HL-60 (cell line): ENCODE results near the gene DKKL1.

ENCODE experiments used
- GABPA ChIP-seq: IDR thresholded peaks from 2 replicates; pipeline ENCODE4 v1.6.1; 2012; ENCODE audit warnings: low read depth
- SPI1 ChIP-seq: IDR thresholded peaks from 2 replicates; pipeline ENCODE4 v1.6.1; 2012; ENCODE audit warnings: low read depth, mild to moderate bottlenecking, borderline replicate concordance
- TF ChIP-seq, protein P1 (sequence below): IDR thresholded peaks from one replicate; pipeline ENCODE4 v1.5.1; 2011; ENCODE audit warnings: low read length, control low read depth, inconsistent platforms; ENCODE audit not compliant: insufficient read depth
- TF ChIP-seq, protein P2 (sequence below): IDR thresholded peaks from 2 replicates; pipeline ENCODE4 v1.6.1; 2012; ENCODE audit warnings: low read depth; ENCODE audit not compliant: insufficient replicate concordance

DNA sequence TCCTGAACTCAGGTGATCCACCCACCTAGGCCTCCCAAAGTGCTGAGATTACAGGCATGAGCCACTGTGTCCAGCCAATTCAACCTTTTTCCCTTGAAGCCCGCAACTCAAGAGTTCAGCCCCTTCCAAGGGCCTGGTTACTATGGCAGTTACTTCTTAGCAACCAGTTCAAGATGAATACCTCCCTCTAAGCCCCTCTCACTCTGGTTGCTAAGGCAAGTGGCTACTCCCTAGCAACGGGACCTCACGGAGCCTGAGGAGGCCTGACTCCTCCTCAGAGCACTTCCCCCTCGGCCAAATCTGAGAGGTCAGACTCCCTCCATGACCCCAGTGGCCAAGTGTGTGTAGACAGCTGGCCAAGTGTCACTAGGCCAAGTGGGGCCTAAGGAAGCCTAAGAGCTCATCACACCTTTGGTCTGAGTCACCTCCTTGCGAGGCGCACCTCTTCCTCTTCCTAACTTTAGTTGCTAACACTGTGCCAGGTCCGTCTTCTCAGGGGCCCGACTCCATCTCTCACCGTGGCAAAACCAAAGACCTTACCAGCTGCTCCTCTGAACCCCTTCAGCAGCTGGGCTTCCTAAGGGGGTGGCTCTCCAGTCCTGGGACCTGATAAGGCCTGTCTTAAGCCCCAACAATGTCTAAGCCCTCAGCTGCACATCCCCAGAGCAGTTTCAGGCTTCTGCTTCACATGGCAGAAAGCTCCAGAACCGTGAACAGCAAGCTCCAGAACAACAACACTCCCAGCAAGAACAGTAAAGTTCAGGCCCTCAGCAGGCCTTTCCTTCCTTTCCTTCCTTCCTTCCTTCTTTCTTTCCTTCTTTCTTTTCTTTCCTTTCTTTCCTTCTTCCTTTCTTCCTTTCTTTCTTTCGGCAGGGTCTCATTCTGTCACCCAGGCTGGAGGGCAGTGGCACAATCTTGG is 18.9 kb upstream of the DKKL1 start:
- TF ChIP-seq, protein P1, sequence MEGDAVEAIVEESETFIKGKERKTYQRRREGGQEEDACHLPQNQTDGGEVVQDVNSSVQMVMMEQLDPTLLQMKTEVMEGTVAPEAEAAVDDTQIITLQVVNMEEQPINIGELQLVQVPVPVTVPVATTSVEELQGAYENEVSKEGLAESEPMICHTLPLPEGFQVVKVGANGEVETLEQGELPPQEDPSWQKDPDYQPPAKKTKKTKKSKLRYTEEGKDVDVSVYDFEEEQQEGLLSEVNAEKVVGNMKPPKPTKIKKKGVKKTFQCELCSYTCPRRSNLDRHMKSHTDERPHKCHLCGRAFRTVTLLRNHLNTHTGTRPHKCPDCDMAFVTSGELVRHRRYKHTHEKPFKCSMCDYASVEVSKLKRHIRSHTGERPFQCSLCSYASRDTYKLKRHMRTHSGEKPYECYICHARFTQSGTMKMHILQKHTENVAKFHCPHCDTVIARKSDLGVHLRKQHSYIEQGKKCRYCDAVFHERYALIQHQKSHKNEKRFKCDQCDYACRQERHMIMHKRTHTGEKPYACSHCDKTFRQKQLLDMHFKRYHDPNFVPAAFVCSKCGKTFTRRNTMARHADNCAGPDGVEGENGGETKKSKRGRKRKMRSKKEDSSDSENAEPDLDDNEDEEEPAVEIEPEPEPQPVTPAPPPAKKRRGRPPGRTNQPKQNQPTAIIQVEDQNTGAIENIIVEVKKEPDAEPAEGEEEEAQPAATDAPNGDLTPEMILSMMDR: no peak
- TF ChIP-seq, protein P2, sequence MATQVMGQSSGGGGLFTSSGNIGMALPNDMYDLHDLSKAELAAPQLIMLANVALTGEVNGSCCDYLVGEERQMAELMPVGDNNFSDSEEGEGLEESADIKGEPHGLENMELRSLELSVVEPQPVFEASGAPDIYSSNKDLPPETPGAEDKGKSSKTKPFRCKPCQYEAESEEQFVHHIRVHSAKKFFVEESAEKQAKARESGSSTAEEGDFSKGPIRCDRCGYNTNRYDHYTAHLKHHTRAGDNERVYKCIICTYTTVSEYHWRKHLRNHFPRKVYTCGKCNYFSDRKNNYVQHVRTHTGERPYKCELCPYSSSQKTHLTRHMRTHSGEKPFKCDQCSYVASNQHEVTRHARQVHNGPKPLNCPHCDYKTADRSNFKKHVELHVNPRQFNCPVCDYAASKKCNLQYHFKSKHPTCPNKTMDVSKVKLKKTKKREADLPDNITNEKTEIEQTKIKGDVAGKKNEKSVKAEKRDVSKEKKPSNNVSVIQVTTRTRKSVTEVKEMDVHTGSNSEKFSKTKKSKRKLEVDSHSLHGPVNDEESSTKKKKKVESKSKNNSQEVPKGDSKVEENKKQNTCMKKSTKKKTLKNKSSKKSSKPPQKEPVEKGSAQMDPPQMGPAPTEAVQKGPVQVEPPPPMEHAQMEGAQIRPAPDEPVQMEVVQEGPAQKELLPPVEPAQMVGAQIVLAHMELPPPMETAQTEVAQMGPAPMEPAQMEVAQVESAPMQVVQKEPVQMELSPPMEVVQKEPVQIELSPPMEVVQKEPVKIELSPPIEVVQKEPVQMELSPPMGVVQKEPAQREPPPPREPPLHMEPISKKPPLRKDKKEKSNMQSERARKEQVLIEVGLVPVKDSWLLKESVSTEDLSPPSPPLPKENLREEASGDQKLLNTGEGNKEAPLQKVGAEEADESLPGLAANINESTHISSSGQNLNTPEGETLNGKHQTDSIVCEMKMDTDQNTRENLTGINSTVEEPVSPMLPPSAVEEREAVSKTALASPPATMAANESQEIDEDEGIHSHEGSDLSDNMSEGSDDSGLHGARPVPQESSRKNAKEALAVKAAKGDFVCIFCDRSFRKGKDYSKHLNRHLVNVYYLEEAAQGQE: no peak
- TF ChIP-seq GABPA (no peak), SPI1 (no peak)
